A673 (cell line): ENCODE data around the gene ZC3H18.

Source experiments
- CTCF ChIP-seq: fragments of 300-800, 200-600 bp; sonication (generic); conservative IDR thresholded peaks from 2 replicates; pipeline ENCODE4 v1.5.1; 2017; ENCODE audit warnings: low read depth, mild to moderate bottlenecking, antibody characterized with exemption, low read length, moderate library complexity, mixed read lengths
- EZH2 ChIP-seq: fragments of 200-600 bp; sonication (generic); IDR thresholded peaks from 2 replicates; pipeline ENCODE4 v1.6.1; 2017; ENCODE audit warnings: borderline replicate concordance, low read depth, mild to moderate bottlenecking, mixed read lengths, antibody characterized with exemption, low read length; ENCODE audit not compliant: poor library complexity, severe bottlenecking

GRCh38 chr16:88527937-88528743, 42.1 kb upstream of the ZC3H18 start:
- TF ChIP-seq EZH2 (no peak), CTCF (no peak)
